ENCODE measurements around the gene PLXNA4.

DNA sequence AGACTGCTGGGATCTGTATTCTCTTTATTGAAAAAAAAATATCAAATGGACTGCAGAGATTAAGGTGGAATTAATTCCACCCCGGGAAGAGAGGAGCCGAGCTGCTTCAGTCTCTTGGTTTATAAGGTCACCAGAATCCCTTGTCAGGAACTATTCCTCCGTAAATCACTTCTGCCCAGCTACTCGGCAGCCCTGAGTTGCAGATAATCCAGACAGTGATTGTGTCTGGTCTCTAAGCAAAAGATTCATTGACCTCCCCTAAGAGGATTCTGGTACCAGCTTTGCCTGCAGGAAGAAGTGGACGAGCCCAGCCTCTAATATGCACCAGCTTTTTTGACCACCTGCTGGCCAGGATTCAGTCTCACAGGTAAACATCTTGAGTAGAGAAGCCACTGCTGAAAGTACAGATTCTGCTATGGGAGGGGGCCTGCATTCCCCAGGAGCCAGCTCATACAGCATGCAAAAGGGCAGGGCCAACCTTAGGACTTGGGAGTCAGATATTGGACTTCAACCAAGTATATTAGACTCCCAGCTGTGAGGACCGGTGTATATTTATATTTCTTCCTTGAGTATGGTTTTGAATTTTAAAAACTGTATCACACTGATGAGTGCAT, 27.1 kb upstream of the PLXNA4 start:
- no peak for TF ChIP-seq ATF6 (CRISPR knock-in tag; IDR thresholded peaks at IDR 0.05)
- TF ChIP-seq, protein P1, sequence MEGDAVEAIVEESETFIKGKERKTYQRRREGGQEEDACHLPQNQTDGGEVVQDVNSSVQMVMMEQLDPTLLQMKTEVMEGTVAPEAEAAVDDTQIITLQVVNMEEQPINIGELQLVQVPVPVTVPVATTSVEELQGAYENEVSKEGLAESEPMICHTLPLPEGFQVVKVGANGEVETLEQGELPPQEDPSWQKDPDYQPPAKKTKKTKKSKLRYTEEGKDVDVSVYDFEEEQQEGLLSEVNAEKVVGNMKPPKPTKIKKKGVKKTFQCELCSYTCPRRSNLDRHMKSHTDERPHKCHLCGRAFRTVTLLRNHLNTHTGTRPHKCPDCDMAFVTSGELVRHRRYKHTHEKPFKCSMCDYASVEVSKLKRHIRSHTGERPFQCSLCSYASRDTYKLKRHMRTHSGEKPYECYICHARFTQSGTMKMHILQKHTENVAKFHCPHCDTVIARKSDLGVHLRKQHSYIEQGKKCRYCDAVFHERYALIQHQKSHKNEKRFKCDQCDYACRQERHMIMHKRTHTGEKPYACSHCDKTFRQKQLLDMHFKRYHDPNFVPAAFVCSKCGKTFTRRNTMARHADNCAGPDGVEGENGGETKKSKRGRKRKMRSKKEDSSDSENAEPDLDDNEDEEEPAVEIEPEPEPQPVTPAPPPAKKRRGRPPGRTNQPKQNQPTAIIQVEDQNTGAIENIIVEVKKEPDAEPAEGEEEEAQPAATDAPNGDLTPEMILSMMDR (IDR thresholded peaks at IDR 0.05), result no peak
- no peak for TF ChIP-seq JUN (CRISPR knock-in tag; IDR thresholded peaks at IDR 0.05)
- no peak for TF ChIP-seq ELF4 (CRISPR knock-in tag; IDR thresholded peaks at IDR 0.05; ENCODE audit: low read depth)
- TF ChIP-seq NFYB (CRISPR knock-in tag; conservative IDR thresholded peaks at IDR 0.05; ENCODE audit: low read depth), result no peak

All from WTC11 (cell line).